ENCODE results near the gene MBP. TPM values are rescaled to one million over a fixed set of nuclear protein-coding genes. Genes with fewer than 3 reads are reported as not detected.

The MBP gene
- total and polyA plus RNA-seq, 2 of the 13 experiments (the other 11 are each of a cell fraction or from before 2014, with no cell fraction given): 5.0 to 8.5 TPM

DNA sequence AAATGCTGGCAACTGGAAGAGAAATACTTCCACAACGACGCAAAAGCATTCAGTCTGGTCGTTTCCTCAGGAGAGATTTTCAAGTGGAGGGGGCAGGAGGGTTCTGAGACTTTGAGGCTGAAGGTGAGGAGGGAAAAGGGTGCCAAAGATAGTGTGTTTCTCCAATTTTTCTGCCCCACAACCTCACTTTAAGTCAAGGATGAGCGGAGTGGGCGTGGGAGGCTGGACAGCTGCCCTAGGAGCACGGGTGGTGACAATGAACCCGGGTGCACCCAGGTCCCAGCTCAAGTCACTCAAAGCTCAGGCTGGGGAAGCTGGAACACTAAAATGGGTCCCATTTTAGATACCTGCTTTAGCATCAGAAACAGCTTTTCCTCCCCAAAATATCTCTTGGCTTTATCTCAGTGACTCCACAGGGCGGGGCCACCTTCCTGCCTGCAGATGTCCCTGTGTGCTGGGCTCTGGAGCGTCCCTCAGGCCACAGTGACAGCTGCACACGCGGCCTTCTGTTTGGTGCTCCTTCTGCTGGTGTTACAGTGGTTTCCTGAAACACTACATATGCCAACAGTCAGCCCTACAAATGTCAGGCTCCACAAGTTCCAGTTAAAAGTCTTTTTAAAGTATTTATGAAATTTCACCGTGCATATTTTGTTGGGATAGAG, 1.4 kb upstream of the MBP start:
- Histone ChIP-seq H3K36me3 (replicated peaks in 1 of 2; ENCODE audit: control insufficient read depth in 1 of 2, insufficient read depth in 2 of 2, low read length in 2 of 2) (no peaks in the 10 kb centered on the region), H3K27me3 (ENCODE audit: control insufficient read depth in 1 of 2, insufficient read depth in 2 of 2, low read length in 2 of 2) (peaks cover 4 to 38% of the 10 kb centered on the region in 2 experiments; a peak in 4 of 5 replicates), H3K9ac (ENCODE audit: insufficient read depth, low read depth, low read length) (no peak overlapping the region), H3K4me1 (ENCODE audit: insufficient read depth, low read length) (peaks cover 31% of the 10 kb centered on the region), H3K4me2 (ENCODE audit: low read depth, low read length) (peak overlapping the region; percentile 84), H4K20me1 (ENCODE audit: insufficient read depth, low read length) (no peaks in the 10 kb centered on the region), H3K9me3 (ENCODE audit: low read length) (no peaks in the 10 kb centered on the region), H3K79me2 (ENCODE audit: insufficient read depth, low read length) (peaks cover 6% of the 10 kb centered on the region), H2AFZ (ENCODE audit: low read length) (no peak overlapping the region), H3K4me3 (replicated peaks in 1 of 3; ENCODE audit: insufficient read depth in 1 of 3, low read depth in 2 of 3, low read length in 3 of 3) (peak overlapping the region in 2 of 3 experiments; percentile 29 to 82; a peak in 3 of 6 replicates), H3K27ac (ENCODE audit: extremely low read length, insufficient read depth, low read length) (no peak overlapping the region)
- intact Hi-C loops (cut with micrococcal nuclease; ENCODE audit: unreplicated experiment): loop anchor here (2.0 to 5.0 kb wide), 3 partner anchors 19 to 132 kb away; no protein-coding TSS in a partner anchor
- DNase-seq (ENCODE audit: low spot score) (peak; percentile 20), FAIRE-seq (no peak), ATAC-seq (peak; percentile 64)
- in situ Hi-C loops (cut with HindIII; ENCODE audit: extremely low pct_ligation_motif_present, low pct_unique_long_range_greater_than_20kb): no loop called here
- ChIA-PET CTCF (ENCODE audit: low intra/inter-chr PET ratio, low total read pairs) (no interaction called here), POLR2A (interaction anchor here (2.7 kb wide), 1 partner anchor 19 kb away, joined by 19 read pairs; no protein-coding TSS in a partner anchor)
- no TSS peak for BruUV-seq (replicated peaks)
- WGBS (ENCODE audit: low lambda C conversion rate): 10% methylated on average over 11 of the region's 12 CpGs
- TF ChIP-seq ZNF33A (CRISPR knock-in tag; IDR thresholded peaks at IDR 0.05; ENCODE audit: borderline replicate concordance) (no peak), ZNF737 (CRISPR knock-in tag; IDR thresholded peaks at IDR 0.05; ENCODE audit: borderline replicate concordance) (no peak), ZBTB37 (CRISPR knock-in tag; IDR thresholded peaks at IDR 0.05) (no peak), MAX (IDR thresholded peaks at IDR 0.05) (peak; percentile 48; the same call in 1 of the 2 replicates), RORA (CRISPR knock-in tag; IDR thresholded peaks at IDR 0.05) (no peak), NCOA1 (CRISPR knock-in tag; IDR thresholded peaks at IDR 0.05) (no peak), SALL1 (CRISPR knock-in tag; IDR thresholded peaks at IDR 0.05) (peak; percentile 30; the same call in 1 of the 2 replicates), NR2C2 (CRISPR knock-in tag; IDR thresholded peaks at IDR 0.05; ENCODE audit: borderline replicate concordance) (no peak), EED (CRISPR knock-in tag; IDR thresholded peaks at IDR 0.05) (no peak), ZNF672 (CRISPR knock-in tag; IDR thresholded peaks at IDR 0.05) (no peak), REST (IDR thresholded peaks at IDR 0.05; ENCODE audit: borderline replicate concordance in 1 of 2, low read depth in 1 of 2, low read length in 2 of 2) (0 out of 4 replicates have a peak, but pooled peaks of 1 of the 2 experiments have one; percentile 21), ZNF83 (CRISPR knock-in tag; IDR thresholded peaks at IDR 0.05; ENCODE audit: borderline replicate concordance) (no peak)
- TF ChIP-seq, protein P1, sequence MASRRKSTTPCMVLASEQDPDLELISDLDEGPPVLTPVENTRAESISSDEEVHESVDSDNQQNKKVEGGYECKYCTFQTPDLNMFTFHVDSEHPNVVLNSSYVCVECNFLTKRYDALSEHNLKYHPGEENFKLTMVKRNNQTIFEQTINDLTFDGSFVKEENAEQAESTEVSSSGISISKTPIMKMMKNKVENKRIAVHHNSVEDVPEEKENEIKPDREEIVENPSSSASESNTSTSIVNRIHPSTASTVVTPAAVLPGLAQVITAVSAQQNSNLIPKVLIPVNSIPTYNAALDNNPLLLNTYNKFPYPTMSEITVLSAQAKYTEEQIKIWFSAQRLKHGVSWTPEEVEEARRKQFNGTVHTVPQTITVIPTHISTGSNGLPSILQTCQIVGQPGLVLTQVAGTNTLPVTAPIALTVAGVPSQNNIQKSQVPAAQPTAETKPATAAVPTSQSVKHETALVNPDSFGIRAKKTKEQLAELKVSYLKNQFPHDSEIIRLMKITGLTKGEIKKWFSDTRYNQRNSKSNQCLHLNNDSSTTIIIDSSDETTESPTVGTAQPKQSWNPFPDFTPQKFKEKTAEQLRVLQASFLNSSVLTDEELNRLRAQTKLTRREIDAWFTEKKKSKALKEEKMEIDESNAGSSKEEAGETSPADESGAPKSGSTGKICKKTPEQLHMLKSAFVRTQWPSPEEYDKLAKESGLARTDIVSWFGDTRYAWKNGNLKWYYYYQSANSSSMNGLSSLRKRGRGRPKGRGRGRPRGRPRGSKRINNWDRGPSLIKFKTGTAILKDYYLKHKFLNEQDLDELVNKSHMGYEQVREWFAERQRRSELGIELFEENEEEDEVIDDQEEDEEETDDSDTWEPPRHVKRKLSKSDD (CRISPR knock-in tag; IDR thresholded peaks at IDR 0.05; ENCODE audit: low read depth): no peak
- TF ChIP-seq, protein P2, sequence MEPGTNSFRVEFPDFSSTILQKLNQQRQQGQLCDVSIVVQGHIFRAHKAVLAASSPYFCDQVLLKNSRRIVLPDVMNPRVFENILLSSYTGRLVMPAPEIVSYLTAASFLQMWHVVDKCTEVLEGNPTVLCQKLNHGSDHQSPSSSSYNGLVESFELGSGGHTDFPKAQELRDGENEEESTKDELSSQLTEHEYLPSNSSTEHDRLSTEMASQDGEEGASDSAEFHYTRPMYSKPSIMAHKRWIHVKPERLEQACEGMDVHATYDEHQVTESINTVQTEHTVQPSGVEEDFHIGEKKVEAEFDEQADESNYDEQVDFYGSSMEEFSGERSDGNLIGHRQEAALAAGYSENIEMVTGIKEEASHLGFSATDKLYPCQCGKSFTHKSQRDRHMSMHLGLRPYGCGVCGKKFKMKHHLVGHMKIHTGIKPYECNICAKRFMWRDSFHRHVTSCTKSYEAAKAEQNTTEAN (CRISPR knock-in tag; conservative IDR thresholded peaks at IDR 0.05): no peak

All from HepG2 (cell line).